Lower lobe of right lung (tissue), 2 donors: ENCODE data around the gene FNTB. TPM values are rescaled to one million over a fixed set of nuclear protein-coding genes. Genes with fewer than 3 reads are reported as not detected.
"Not testable (repeated sequence)": the region's sequence is repeated elsewhere in the genome, so short reads cannot be mapped to it uniquely, and the experiment has no call there.

Experiments used
- ATAC-seq, 2 donors: fragments of 200-7000 bp; cut with Tn5 transposase; one replicate each; pipeline ENCODE4 v1.9.1; 2020 to 2022; ENCODE audit warnings: mild to moderate bottlenecking in 2 of 2, moderate library complexity in 2 of 2
- DNase-seq: peaks from one replicate; pipeline ENCODE4 v3.0.0-alpha.2; 2020
- H3K27ac ChIP-seq: fragments of 200-600 bp; one replicate; pipeline ENCODE4 v1.8.0; 2022
- H3K27me3 ChIP-seq: fragments of 200-600 bp; one replicate; pipeline ENCODE4 v1.8.0; 2022; ENCODE audit warnings: low read depth
- H3K36me3 ChIP-seq: fragments of 200-600 bp; one replicate; pipeline ENCODE4 v1.8.0; 2022; ENCODE audit warnings: mild to moderate bottlenecking
- H3K4me1 ChIP-seq: fragments of 200-600 bp; one replicate; pipeline ENCODE4 v1.8.0; 2022
- H3K4me3 ChIP-seq: fragments of 200-600 bp; one replicate; pipeline ENCODE4 v1.8.0; 2022; ENCODE audit warnings: mild to moderate bottlenecking
- H3K9me3 ChIP-seq: fragments of 200-600 bp; one replicate; pipeline ENCODE4 v1.8.0; 2022
- intact Hi-C: fragments of 100-400 bp; cut with DNase I; formaldehyde crosslinking; loops from one replicate; pipeline ENCODE4 v1.11.0; 2022
- total RNA-seq: library from RNA; stranded (reverse); fragmentation: NEBNext Ultra II Directional; extraction: Animal tissue kit (Norgen Biotek cat#: 25700); gene quantifications from one replicate; pipeline ENCODE4 v1.2.1, GENCODE V29; 2021
- TF ChIP-seq, protein P1 (sequence below): fragments of 200-600 bp; IDR thresholded peaks from one replicate; pipeline ENCODE4 v1.8.0; 2022; ENCODE audit warnings: antibody characterized with exemption, mild to moderate bottlenecking
- donor health status: DM: no; HTN: yes; CAD: no; lungs with severe emphysema.

FNTB gene
- total RNA-seq, 1 donor from 2014 or later: 14.0 TPM

DNA sequence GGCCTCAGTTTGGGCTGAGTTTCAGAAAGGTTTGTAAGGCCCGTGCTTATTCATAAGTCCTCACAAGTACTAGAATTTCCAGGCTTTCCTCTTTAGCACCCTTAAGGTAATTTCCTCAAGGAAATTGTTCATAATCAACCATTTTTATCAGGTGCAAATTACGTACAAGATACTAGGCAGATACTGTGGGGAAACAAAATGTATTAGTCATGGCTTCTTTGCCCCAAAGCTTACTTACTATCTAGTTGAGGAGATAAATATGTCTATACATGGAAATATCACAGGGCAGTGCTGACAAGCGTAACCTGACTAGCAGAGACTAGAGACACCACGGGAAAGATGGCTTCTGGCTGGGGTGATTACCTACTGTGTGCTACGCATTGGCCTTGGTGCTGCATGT, 93.1 kb downstream of the FNTB start:
- peaks cover 56% of the 10 kb centered on the region for H3K4me1 ChIP-seq
- peak overlapping the region; percentile 63 for H3K27ac ChIP-seq
- intact Hi-C loops: no loop called here
- no peak overlapping the region for H3K4me3 ChIP-seq
- ATAC-seq: no peak
- no peak for DNase-seq
- no peaks in the 10 kb centered on the region for H3K9me3 ChIP-seq
- TF ChIP-seq, protein P1, sequence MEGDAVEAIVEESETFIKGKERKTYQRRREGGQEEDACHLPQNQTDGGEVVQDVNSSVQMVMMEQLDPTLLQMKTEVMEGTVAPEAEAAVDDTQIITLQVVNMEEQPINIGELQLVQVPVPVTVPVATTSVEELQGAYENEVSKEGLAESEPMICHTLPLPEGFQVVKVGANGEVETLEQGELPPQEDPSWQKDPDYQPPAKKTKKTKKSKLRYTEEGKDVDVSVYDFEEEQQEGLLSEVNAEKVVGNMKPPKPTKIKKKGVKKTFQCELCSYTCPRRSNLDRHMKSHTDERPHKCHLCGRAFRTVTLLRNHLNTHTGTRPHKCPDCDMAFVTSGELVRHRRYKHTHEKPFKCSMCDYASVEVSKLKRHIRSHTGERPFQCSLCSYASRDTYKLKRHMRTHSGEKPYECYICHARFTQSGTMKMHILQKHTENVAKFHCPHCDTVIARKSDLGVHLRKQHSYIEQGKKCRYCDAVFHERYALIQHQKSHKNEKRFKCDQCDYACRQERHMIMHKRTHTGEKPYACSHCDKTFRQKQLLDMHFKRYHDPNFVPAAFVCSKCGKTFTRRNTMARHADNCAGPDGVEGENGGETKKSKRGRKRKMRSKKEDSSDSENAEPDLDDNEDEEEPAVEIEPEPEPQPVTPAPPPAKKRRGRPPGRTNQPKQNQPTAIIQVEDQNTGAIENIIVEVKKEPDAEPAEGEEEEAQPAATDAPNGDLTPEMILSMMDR: no peak
- H3K36me3 ChIP-seq: peaks cover 76% of the 10 kb centered on the region
- no peaks in the 10 kb centered on the region for H3K27me3 ChIP-seq

DNA sequence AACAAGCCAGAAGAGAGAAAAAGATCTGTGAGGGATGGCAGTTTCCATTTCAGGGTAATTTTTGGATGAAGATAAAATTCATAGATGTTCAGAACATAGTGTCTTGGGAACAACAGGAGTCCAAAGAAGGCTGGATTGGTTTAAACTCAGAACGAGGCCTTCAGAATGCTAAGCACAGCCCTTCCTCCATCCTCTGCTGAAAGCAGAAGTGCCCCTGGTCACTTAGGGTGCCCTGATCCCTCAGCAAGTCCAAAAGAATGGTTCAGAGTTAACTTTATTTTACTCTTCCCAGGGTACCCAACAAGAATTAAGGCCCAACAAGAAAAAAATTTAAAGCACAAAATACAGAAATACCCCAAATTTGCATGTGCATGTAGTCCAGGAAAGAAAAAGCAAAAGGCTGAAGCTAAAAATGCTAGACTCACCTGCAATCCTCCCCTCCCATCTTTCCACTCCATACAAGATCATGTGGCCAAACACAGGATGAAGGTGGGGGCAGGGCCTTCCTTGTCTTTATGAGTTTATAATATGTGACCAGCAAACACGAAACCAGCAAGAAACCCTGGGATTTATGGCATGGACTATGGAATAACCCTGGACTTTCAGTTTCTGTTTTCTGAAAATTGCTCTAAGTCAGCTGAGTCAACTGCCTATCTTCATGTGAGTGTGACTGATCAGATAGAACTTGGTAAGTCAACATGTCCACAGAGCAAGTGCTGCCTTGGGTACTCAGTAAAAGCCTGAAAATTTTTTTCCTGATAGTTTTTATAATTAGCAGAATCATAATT, 94.5 kb downstream of the FNTB start:
- intact Hi-C loops: no loop called here

DNA sequence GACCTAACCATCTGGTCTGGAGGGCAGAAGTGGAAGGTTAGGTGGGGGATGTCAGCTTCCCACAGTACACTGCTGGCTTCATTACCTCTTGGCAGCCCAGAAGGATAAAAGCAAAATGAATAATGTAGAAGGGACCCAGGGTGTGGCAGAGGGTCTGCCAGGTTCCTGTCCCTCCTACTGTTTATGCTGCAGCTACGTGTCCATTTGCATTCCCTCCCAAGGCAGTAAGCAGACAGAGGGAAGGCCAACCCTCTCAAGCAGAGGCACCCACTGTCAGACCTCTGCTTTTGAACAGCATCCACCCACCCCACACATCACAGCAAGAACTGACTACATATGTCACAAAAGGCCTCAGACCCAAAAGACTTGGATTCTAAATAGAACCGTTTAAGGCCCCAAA, 96.2 kb downstream of the FNTB start:
- TF ChIP-seq, protein P1: no peak
- H3K4me1 ChIP-seq: peaks cover 48% of the 10 kb centered on the region
- H3K27ac ChIP-seq: no peak overlapping the region
- no peaks in the 10 kb centered on the region for H3K9me3 ChIP-seq
- no peaks in the 10 kb centered on the region for H3K27me3 ChIP-seq
- intact Hi-C loops: no loop called here
- peaks cover 71% of the 10 kb centered on the region for H3K36me3 ChIP-seq
- no peak for DNase-seq
- no peak for ATAC-seq
- H3K4me3 ChIP-seq: no peak overlapping the region

More for the DNA sequence above, 94.5 kb downstream of the FNTB start:
- Histone ChIP-seq H3K9me3 (no peaks in the 10 kb centered on the region), H3K4me3 (no peak overlapping the region), H3K36me3 (peaks cover 71% of the 10 kb centered on the region), H3K27ac (peak overlapping the region; percentile 44), H3K4me1 (peaks cover 48% of the 10 kb centered on the region), H3K27me3 (no peaks in the 10 kb centered on the region)
- DNase-seq (no peak), ATAC-seq (peak in 1 of 2 donors; percentile 45)
- TF ChIP-seq, protein P1: no peak

DNA sequence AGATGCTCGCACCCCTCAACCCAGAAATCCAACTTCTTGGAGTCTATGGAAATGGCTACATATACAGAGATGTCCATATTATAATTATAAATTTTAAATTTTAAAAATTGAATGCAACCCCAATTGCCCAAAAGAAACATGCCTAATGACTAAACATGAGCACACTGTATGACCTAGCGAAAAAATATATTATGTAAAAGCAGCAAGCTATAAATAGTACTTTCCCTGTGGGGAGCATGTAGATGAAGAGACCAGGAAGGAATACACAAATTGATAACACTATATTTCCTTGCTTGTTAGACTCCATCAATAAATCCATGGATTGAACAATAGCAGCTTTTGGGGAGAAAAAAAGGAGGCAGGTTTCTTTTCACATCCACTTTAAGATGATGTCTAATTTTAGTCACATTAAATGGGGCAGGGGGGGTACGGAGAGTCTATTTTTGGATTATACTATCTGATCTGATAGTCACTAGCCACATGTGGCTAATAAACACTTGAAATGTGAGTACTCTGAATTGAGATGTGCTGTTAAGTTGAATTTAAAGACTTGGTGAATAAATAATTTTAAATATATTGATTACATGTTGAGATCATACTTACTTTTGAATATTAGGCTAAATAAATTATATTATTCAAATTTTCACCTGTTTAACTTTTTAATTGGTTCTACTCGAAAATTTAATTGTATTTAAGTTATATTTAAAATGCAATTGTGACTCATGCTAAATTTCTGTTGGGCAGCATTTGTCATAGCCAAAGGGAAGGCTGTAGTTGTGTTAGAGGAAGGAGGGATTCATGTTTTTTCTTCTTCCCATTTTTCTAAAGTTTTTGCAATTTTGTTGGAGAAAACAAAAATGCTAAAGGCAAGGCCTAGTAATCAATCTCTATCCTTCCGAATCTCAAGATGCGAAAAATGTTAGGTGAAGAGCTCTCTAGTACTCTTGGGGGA, 98.1 kb downstream of the FNTB start:
- intact Hi-C loops: no loop called here
- no peaks in the 10 kb centered on the region for H3K27me3 ChIP-seq
- H3K4me3 ChIP-seq: no peak overlapping the region
- TF ChIP-seq, protein P1: no peak
- peaks cover 33% of the 10 kb centered on the region for H3K4me1 ChIP-seq
- DNase-seq (no peak), ATAC-seq (no peak)
- peaks cover 71% of the 10 kb centered on the region for H3K36me3 ChIP-seq
- H3K9me3 ChIP-seq: no peaks in the 10 kb centered on the region
- no peak overlapping the region for H3K27ac ChIP-seq

DNA sequence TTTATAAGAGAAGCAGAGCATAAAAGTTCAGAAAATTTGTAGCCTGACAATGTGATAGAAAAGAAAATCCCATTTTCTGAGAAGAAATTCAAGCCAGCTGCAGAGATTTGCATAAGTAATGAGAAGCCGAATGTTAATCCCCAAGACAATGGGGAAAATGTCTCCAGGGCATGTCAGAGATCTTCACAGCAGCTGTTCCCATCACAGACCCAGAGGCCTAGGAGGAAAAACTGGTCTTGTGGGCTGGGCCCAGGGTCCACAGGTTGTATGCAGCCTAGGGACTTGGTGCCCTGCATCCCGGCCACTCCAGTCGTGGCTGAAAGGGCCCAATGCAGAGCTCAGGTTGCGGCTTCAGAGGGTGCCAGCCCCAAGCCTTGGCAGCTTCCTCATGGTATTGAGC, 100.0 kb downstream of the FNTB start:
- H3K27ac ChIP-seq, intact Hi-C loops, H3K4me3 ChIP-seq, H3K9me3 ChIP-seq, H3K27me3 ChIP-seq, DNase-seq, ATAC-seq: not testable (repeated sequence)
- Histone ChIP-seq H3K36me3 (peaks cover 86% of the 10 kb centered on the region), H3K4me1 (peaks cover 15% of the 10 kb centered on the region)

DNA sequence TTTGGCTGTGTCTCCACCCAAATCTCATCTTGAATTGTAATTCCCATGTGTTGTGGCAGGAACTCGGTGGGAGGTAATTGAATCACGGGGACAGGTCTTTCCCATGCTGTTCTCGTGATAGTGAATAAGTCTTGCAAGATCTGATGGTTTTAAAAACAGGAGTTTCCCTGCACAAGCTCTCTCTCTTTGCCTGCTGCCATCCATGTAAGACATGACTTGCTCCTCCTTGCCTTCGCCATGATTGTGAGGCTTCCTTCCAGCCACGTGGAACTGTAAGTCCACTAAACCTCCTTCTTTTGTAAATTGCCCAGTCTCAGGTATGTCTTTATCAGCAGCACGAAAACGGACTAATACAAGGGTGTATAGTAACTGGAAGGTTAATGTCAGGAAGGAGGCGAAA, 101.1 kb downstream of the FNTB start:
- ATAC-seq, H3K27me3 ChIP-seq, H3K9me3 ChIP-seq, H3K4me3 ChIP-seq, DNase-seq, intact Hi-C loops, H3K4me1 ChIP-seq, H3K27ac ChIP-seq: not testable (repeated sequence)
- H3K36me3 ChIP-seq: peaks cover 86% of the 10 kb centered on the region
